Measurements from ENCODE around the gene HOXC13. TPM values are rescaled to one million over a fixed set of nuclear protein-coding genes. Genes with fewer than 3 reads are reported as not detected.

HOXC13 gene
- total and polyA plus RNA-seq, 3 donors from 2014 or later, result 0.25 to 0.87 (median 0.63) TPM

GRCh38 chr12:53942467-53942997 is 3.9 kb downstream of the HOXC13 start:
- H3K9me3 ChIP-seq, result no peaks in the 10 kb centered on the region
- H3K4me3 ChIP-seq, result no peak overlapping the region
- 17 to 44% methylated on average over 2 of the region's 2 CpGs for WGBS, 2 donors
- no peaks in the 10 kb centered on the region for H3K4me1 ChIP-seq
- no peaks in the 10 kb centered on the region for H3K36me3 ChIP-seq (ENCODE audit: low read depth, missing control alignments)
- intact Hi-C loops (cut with DNase I; ENCODE audit: low total_unique reads), result no loop called here
- no peak for TF ChIP-seq CTCF (IDR thresholded peaks at IDR 0.05)
- no peak for TF ChIP-seq POLR2A (IDR thresholded peaks at IDR 0.05)
- no peak overlapping the region for H3K27ac ChIP-seq
- no peak for DNase-seq
- peaks cover 4% of the 10 kb centered on the region for H3K27me3 ChIP-seq

GRCh38 chr12:53944209-53944608 is 5.6 kb downstream of the HOXC13 start:
- TF ChIP-seq CTCF (IDR thresholded peaks at IDR 0.05) (no peak), POLR2A (IDR thresholded peaks at IDR 0.05) (no peak)
- H3K36me3 ChIP-seq (ENCODE audit: low read depth, missing control alignments), result no peaks in the 10 kb centered on the region
- H3K9me3 ChIP-seq, result no peaks in the 10 kb centered on the region
- intact Hi-C loops (cut with DNase I; ENCODE audit: low total_unique reads), result no loop called here
- no peak overlapping the region for H3K27ac ChIP-seq
- 18 to 23% methylated on average over 4 of the region's 4 CpGs for WGBS, 2 donors
- no peak for DNase-seq
- peaks cover under 1% of the 10 kb centered on the region for H3K27me3 ChIP-seq
- H3K4me1 ChIP-seq, result no peaks in the 10 kb centered on the region
- no peak overlapping the region for H3K4me3 ChIP-seq

GRCh38 chr12:53944907-53945847 is 6.5 kb downstream of the HOXC13 start:
- H3K36me3 ChIP-seq (ENCODE audit: low read depth, missing control alignments), result no peaks in the 10 kb centered on the region
- no peak overlapping the region for H3K27ac ChIP-seq
- DNase-seq, result no peak
- no peak overlapping the region for H3K4me3 ChIP-seq
- no peak for TF ChIP-seq POLR2A (IDR thresholded peaks at IDR 0.05)
- no peak for TF ChIP-seq CTCF (IDR thresholded peaks at IDR 0.05)
- WGBS, 2 donors, result 3 to 6% methylated on average over 40 to 50 of the region's 51 CpGs
- no peaks in the 10 kb centered on the region for H3K4me1 ChIP-seq
- intact Hi-C loops (cut with DNase I; ENCODE audit: low total_unique reads), result no loop called here
- H3K27me3 ChIP-seq, result no peaks in the 10 kb centered on the region
- no peaks in the 10 kb centered on the region for H3K9me3 ChIP-seq

DNA sequence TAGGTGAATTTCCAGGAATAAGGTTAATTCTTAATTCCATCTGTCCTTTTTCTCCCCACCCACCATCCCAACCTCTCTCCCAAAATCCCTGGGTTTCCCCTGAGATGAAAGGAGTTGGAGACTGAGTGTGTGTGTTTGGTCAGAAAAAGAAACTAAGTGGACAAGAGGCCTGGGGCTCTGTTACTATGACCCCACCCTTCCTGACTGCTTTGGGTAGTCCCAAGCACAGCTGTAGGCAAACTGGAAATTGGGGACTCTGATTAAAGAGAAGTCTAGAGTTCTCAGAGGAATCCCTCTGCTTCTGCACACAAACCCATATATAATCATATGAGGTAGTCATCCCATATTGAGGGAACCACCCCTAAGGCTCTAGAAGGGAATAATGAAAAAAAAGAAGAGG is 9.1 kb downstream of the HOXC13 start:
- Histone ChIP-seq H3K36me3 (ENCODE audit: low read depth, missing control alignments) (no peaks in the 10 kb centered on the region), H3K27me3 (no peaks in the 10 kb centered on the region)
- intact Hi-C loops (cut with DNase I; ENCODE audit: low total_unique reads), result no loop called here

More for the DNA sequence above, 9.1 kb downstream of the HOXC13 start:
- no peaks in the 10 kb centered on the region for H3K9me3 ChIP-seq
- no peak for DNase-seq
- no peak for TF ChIP-seq POLR2A (IDR thresholded peaks at IDR 0.05)
- no peak for TF ChIP-seq CTCF (IDR thresholded peaks at IDR 0.05)
- peaks cover 11% of the 10 kb centered on the region for H3K4me1 ChIP-seq
- H3K27ac ChIP-seq, result no peak overlapping the region
- no peak overlapping the region for H3K4me3 ChIP-seq

All from testis (tissue), 3 donors.